ENCODE measurements around the gene ETHE1. TPM values are rescaled to one million over a fixed set of nuclear protein-coding genes. Genes with fewer than 3 reads are reported as not detected.

ETHE1 gene
- total RNA-seq, 1 donor from 2014 or later = 14.7 TPM

DNA sequence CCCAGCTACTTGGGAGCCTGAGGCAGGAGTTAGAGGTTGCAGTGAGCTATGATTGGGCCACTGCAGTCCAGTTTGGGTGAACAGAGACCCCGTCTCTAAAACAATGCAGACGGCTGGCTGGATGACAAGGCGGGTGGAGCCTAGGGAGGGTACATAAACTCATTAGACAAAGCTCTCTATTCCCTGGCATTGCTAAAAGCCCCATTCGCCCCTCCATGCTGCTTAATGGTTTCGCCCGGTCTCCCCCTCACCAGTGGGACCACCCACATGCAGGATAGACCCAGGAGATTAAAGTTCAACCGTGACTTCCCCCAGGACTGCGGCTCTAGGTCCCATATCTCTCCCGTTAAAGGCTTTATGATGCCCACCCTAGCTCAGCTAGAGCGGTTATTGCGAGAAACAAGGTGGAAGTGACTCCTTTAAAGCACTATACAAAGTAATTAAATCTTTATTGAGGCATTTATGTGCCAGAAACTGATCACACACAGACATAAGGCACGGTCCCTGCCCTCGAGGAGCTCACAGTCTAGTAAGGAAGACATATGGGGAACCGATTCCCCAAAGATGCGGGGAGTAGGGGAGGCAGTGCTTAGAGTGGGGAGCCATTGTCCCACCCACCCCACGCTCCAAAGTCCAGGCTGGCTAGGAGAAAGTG, 66.5 kb downstream of the ETHE1 start:
- ATAC-seq (ENCODE audit: poor library complexity) (no peak), DNase-seq (no peak)
- intact Hi-C loops (cut with DNase I) = loop anchor here (5.0 kb wide), 1 partner anchor 42 kb away; the partner anchor contains the start of gene PHLDB3

DNA sequence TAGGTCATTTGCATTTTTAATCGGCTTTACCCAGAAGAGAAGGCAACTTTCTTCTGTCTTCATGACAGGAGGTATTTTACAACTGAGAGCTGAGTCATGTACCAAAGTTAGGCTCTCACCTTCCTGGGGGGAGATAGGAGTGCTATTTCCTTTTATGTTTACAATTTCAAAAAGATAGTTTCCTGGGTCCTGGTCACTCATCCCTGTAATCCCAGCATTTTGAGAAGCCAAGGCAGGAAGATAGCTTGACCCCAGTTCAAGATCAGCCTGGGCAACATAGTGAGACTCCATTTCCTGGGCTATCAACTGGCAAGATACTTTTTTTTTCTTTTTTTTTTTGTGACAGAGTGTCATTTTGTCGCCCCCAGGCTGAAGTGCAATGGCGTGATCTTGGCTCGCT, 69.2 kb downstream of the ETHE1 start:
- DNase-seq (no peak), ATAC-seq (ENCODE audit: poor library complexity) (no peak)
- intact Hi-C loops (cut with DNase I) = no loop called here

Other genes starting within 250 kb of the ETHE1 start
- gene CD177, start 173.5 kb downstream of the ETHE1 start, total RNA-seq = 0.32 TPM
- gene TEX101, start 112.3 kb downstream of the ETHE1 start, total RNA-seq = not detected
- 0.16 TPM for gene LYPD3, start 61.6 kb downstream of the ETHE1 start, total RNA-seq
- 6.2 TPM for gene PHLDB3, start 22.5 kb downstream of the ETHE1 start, total RNA-seq
- 1.5 TPM for gene ZNF575, start 6.0 kb upstream of the ETHE1 start, total RNA-seq
- gene XRCC1, start 48.3 kb upstream of the ETHE1 start, total RNA-seq = 12.4 TPM
- gene PINLYP, start 48.6 kb upstream of the ETHE1 start, total RNA-seq = 0.46 TPM
- gene IRGQ, start 68.9 kb upstream of the ETHE1 start, total RNA-seq = 16.7 TPM
- gene ZNF576, start 69.4 kb upstream of the ETHE1 start, total RNA-seq = 12.3 TPM
- gene SRRM5, start 84.9 kb upstream of the ETHE1 start, total RNA-seq = 0.13 TPM
- gene ZNF428, start 92.4 kb upstream of the ETHE1 start, total RNA-seq = 32.5 TPM
- gene CADM4, start 112.6 kb upstream of the ETHE1 start, total RNA-seq = 8.0 TPM
- gene PLAUR, start 143.0 kb upstream of the ETHE1 start, total RNA-seq = 3.4 TPM
- gene IRGC, start 188.9 kb upstream of the ETHE1 start, total RNA-seq = not detected
- gene SMG9, start 227.8 kb upstream of the ETHE1 start, total RNA-seq = 15.7 TPM